GM21717 (cell line): ENCODE measurements around the gene UROC1.

Experiments used
- ATAC-seq: cut with Tn5 transposase; IDR thresholded peaks from one replicate; pipeline ENCODE4 v1.9.1; 2021; ENCODE audit warnings: mild to moderate bottlenecking, moderate library complexity; ENCODE audit not compliant: unreplicated experiment

UROC1 gene

GRCh38 chr3:126517291-126517951, at the start of gene UROC1:
Gene UROC1 (minus strand): TSS chr3:126517773. CDS start chr3:126517719, 54 bp downstream.
- ATAC-seq: no peak

- ATAC-seq: no peak
These were observed 45.2 kb upstream of the UROC1 start for GRCh38 chr3:126562737-126563276.

DNA sequence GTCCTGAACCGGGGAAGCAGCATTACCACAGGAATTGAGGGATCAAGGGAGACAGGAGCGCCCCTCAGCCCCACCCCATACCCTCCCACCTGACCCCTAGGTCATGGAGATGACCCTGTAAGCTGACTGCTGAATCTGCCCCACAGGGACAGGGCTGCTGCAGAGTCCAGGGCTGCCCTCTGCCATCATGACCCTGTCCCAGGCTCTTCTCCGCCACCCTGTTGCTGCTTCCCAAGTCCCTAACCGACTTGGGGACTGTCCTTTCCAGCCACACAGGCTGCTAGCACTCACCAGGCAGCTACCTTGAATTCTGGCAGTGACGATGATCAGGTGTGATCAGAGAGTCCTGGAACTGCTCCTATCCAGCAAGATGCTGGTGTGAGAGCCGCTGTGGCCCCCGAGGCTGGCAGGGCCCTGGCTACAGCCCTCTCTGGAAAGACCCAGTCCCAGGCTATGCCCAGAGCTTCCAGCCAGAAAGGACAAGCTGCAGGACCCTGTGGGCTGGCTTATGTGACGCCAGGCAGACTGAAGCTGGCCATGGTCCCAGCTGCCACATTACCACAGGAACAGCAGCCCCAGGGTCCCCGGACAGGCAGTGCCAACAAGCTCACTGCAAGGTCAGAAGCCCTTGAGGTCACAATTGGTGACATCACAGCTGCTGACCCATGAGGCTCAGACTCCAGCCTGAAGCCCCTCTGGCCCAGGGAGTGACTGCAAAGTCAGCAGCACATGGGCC, 40.9 kb upstream of the UROC1 start, which contains the start of gene C3orf22:
Gene C3orf22, minus strand, starts transcription at position 597 of the 736 bp plus-strand sequence. CDS start 5,542 bp downstream, outside the sequence.
- no peak for ATAC-seq

DNA sequence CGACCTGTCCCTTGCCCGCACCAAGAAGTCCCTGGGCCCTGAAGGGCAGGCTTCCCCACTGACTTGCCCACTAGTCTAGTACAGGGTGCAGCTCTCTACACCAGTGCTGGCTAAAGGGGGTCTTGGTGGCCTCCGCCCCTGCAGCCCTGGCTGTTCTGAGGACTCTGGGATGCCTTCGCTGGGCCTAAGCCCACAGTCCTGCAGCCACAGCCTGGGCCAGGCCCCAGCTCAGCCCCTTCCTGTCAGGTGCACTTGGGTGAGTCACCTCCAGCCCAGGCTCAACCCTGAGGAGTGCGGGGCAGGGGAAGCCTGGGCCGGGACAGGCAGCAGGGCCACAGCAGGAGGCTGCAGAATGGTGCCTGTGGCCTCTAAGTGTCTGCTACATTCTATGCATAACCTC, 40.2 kb upstream of the UROC1 start:
- ATAC-seq: no peak

GRCh38 chr3:126557415-126557745, 39.8 kb upstream of the UROC1 start:
- no peak for ATAC-seq

- no peak for ATAC-seq
These were observed 39.3 kb upstream of the UROC1 start for GRCh38 chr3:126556637-126557414.

- ATAC-seq: no peak
These were observed 38.4 kb upstream of the UROC1 start for GRCh38 chr3:126555795-126556636.

GRCh38 chr3:126554560-126555525, 37.3 kb upstream of the UROC1 start:
- no peak for ATAC-seq

GRCh38 chr3:126553284-126554084, 35.9 kb upstream of the UROC1 start:
- no peak for ATAC-seq

DNA sequence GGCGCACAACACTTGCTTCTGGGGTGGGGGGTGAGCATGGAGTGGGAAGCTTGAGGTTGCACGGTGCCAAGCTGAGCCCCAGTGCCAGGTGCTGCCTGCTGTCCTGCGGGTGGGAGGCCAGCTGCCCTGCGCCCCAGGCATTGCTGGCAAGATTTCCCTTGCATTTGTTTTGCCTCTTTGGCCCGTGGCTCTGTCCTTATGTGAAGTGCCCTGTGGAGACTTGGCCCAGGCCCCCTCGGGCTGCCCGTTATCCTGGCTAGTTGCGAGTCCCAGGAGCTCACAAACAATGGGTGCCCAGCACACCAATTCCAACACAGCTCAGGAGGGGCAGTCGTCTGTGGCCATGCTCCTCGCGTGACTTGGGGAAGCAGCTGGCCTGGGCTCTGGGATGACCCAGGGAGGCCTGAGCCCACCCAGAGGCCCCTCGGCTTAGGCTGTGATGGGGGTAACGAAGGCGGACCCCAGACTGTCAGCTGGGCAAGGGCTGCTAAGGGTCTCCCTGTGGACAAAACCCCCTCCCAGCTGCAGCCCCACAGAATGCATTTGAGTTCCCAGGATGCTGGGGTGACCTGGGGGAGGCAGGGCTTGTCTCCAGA, 35.2 kb upstream of the UROC1 start:
- ATAC-seq: no peak

DNA sequence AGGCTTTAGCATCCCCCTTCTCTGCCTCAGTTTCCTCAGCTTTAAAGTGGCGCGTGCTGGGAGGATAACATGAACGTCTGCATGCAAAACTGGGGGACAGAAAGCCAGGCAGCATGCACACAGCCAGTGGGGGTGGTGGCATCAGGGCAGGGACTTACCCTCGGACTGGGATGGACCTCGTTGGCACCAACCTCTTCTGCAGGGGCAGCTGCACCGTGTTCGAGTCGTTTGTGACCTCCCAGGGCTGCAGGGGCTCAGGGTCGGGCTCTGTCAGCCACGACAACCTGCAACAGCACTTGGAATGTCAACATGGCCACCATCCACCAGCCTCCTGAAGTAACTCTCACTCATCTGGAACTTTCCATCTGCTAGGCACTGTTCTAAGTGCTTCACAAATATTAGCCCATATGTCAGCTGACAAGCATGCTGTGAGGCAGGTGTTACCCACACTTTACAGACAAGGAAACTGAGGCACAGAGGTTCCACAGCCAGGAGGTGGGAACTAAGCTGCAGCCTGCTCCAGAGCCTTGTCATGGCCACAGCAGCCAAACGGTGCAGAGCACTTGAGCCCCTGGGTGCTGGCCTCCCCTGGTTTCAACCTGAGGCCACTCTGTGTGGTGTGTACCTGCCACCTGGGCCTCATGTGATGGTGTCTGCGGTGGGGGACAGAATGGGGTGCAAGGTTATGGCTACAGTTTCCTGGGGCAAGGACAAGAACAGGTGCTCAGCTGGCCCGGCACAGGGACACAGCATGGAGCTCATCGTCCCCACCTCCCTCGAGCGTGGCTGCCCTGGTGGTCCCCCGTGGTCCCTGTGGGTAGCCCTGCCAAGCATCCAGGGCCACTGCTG, 34.5 kb upstream of the UROC1 start:
- no peak for ATAC-seq

- ATAC-seq: no peak
These were observed 33.7 kb upstream of the UROC1 start for GRCh38 chr3:126551121-126551838.

DNA sequence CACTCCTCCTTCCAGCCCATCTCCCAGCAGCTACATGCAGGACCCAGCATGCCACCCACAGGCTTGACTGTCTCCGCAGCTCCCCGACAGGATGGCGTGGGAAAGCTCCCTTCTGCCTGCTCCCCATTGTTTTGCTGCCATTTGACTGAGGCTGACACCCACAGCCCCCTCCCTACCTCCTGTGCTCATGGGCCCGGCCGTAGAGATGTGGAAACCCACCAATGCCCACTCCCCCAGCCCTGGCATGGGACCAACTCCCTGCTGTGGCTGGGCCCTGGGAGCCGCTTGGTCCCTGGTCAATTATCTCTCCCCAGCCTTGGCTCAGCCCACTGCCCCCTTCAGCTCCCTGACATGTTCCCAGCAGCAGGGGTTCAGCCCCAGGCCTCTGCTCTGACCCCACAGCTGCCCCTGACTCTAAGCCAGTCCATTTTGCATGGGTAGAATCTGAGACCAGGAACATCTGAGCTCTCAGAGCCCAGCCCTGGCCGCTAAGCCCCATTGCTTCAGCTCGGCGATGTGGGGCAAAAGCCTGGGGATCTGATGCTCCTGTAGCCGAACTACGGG, 33.0 kb upstream of the UROC1 start:
- no peak for ATAC-seq

DNA sequence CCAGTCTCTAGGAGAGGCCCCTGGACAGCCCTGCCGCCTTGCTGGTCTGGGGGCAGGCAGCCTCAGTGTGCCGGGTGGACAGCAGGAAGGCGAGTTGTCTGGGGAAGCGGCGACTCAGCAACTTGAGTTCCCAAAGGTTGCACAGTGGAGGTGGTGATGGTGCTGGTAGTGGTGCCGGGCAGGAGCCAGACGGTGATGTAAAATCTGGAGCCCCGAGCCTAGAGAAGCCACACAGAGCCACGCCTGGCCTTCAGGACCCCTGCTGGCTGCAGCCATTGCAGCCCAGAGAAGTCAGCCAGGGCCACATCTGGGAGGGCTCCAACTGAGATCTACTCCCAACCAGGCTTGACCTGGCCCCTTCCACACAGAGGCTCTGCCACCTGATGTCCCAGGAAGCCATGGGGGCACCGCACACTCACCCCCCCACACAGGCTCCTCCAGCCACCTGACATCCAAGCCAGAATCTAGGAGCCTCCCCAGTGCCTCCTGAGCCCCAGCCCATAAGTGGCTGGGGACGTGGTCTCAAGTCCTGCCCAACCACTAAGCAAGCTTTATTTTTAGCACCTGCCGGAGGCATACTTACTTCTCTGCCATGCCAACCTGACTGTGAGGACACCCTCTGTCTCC, 32.4 kb upstream of the UROC1 start:
- no peak for ATAC-seq

GRCh38 chr3:126548556-126549466, 31.2 kb upstream of the UROC1 start:
- ATAC-seq: no peak
